MM.1S (cell line): Measurements from ENCODE around the gene TMEM141.

ENCODE experiments used
- EZH2 ChIP-seq: fragments of 300-600 bp; sonication (generic); optimal IDR thresholded peaks from 2 replicates; pipeline ENCODE3; 2017; ENCODE audit warnings: low read depth, mild to moderate bottlenecking, antibody characterized with exemption, low read length, mixed read lengths
- TF ChIP-seq, protein P1 (sequence below): fragments of 300-600 bp; sonication (generic); IDR thresholded peaks from 2 replicates; pipeline ENCODE4 v1.5.1; 2016; ENCODE audit warnings: antibody characterized with exemption, low read length, mixed read lengths

DNA sequence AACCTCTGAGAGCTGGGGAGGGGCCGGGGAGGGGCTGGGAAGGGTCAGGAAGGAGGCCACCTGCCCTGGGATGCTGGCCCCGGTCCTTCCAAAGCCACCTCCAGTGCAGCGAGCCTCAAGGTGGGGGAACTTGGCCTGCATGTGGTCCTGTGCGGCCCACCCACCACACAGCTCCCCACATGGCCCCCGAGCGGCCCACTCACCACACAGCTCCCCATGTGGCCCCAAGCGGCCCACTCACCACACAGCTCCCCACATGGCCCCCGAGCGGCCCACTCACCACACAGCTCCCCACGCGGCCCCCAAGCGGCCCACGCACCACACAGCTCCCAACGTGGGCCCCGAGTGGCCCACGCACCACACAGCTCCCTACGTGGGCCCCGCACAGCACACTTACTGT is 46.4 kb upstream of the TMEM141 start:
- TF ChIP-seq, protein P1, sequence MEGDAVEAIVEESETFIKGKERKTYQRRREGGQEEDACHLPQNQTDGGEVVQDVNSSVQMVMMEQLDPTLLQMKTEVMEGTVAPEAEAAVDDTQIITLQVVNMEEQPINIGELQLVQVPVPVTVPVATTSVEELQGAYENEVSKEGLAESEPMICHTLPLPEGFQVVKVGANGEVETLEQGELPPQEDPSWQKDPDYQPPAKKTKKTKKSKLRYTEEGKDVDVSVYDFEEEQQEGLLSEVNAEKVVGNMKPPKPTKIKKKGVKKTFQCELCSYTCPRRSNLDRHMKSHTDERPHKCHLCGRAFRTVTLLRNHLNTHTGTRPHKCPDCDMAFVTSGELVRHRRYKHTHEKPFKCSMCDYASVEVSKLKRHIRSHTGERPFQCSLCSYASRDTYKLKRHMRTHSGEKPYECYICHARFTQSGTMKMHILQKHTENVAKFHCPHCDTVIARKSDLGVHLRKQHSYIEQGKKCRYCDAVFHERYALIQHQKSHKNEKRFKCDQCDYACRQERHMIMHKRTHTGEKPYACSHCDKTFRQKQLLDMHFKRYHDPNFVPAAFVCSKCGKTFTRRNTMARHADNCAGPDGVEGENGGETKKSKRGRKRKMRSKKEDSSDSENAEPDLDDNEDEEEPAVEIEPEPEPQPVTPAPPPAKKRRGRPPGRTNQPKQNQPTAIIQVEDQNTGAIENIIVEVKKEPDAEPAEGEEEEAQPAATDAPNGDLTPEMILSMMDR = no peak
- no peak for TF ChIP-seq EZH2
